C4-2B (cell line): ENCODE measurements around the gene PTPRT.

Source experiments
- CTCF ChIP-seq: fragments of 450-650 bp; conservative IDR thresholded peaks from 2 replicates; pipeline ENCODE4 v1.5.1; 2017; ENCODE audit warnings: mild to moderate bottlenecking
- ZFX ChIP-seq: fragments of 450-650 bp; IDR thresholded peaks from 2 replicates; pipeline ENCODE4 v1.6.1; 2017

DNA sequence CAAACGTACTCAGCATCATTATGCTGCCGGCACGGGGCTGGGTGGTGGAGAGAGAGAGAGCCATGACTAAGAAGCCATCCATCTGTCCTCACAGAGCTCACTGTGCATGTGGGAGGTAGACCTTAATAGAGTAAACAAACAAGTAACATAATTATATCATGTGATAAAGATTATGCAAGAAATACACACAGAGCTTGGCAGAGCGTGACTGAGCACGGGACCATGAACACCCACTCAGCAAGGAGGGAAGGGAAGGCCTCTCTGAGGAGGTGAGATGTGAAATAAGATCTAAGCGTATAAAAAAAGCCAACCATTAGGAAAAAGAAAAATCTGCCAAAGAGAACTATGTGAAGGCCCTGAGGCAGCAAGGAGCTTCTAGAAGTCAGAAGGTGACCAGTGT lies 207.5 kb downstream of the PTPRT start:
- TF ChIP-seq CTCF = no peak
- no peak for TF ChIP-seq ZFX
